WTC11 (cell line): Measurements from ENCODE around the gene CEP135. TPM values are rescaled to one million over a fixed set of nuclear protein-coding genes. Genes with fewer than 3 reads are reported as not detected.

Experiments
- ATAC-seq: fragments of 200-7000 bp; cut with Tn5 transposase; 2 replicates; pipeline ENCODE4 v1.10.0; 2021; ENCODE audit warnings: mild to moderate bottlenecking, moderate library complexity
- CTCF ChIA-PET: fragments of 300-600 bp; sonication (Branson Sonifier 250); formaldehyde crosslinking; loops from one replicate; lab custom pipeline; 2021; ENCODE audit warnings: antibody characterized with exemption; lab: Charles Lee
- POLR2A ChIA-PET: fragments of 350-600 bp; sonication (Branson Sonifier 250); formaldehyde crosslinking; loops from one replicate; lab custom pipeline; 2021; ENCODE audit warnings: antibody characterized with exemption; lab: Charles Lee
- DNase-seq: peaks from one replicate; pipeline ENCODE4 v3.0.0; 2021; ENCODE audit warnings: low spot score
- H3K27ac Mint-ChIP-seq: 2 replicates; pipeline ENCODE4 v1.8.0; 2021; ENCODE audit warnings: mixed read lengths
- H3K27me3 Mint-ChIP-seq: 2 replicates; pipeline ENCODE4 v1.8.0; 2021; ENCODE audit warnings: low read depth, mild to moderate bottlenecking, moderate library complexity, mixed read lengths
- H3K36me3 Mint-ChIP-seq: 2 replicates; pipeline ENCODE4 v1.8.0; 2021; ENCODE audit warnings: mixed read lengths
- H3K4me1 Mint-ChIP-seq: 2 replicates; pipeline ENCODE4 v1.8.0; 2022; ENCODE audit warnings: mixed read lengths
- H3K4me3 Mint-ChIP-seq: 2 replicates; pipeline ENCODE4 v1.8.0; 2021; ENCODE audit warnings: mild to moderate bottlenecking, moderate library complexity, mixed read lengths
- H3K9me3 Mint-ChIP-seq: 2 replicates; pipeline ENCODE4 v1.8.0; 2021; ENCODE audit warnings: mixed read lengths
- HMGA2 ChIP-seq: fragments of 250-450 bp; sonication (Bioruptor Pico); IDR thresholded peaks from 2 replicates; pipeline ENCODE4 v1.4.0; 2021; ENCODE audit warnings: mild to moderate bottlenecking, moderate library complexity
- IRF2 ChIP-seq: sonication (generic); formaldehyde crosslinking; IDR thresholded peaks from 2 replicates; pipeline ENCODE4 v1.8.0; 2022; ENCODE audit warnings: low read depth, missing genetic modification reagents, borderline replicate concordance
- MYBL2 ChIP-seq: sonication (generic); formaldehyde crosslinking; IDR thresholded peaks from 2 replicates; pipeline ENCODE4 v1.8.1; 2023; ENCODE audit warnings: mild to moderate bottlenecking, moderate library complexity, missing genetic modification reagents
- NFATC4 ChIP-seq: fragments of 250-450 bp; sonication (Bioruptor Pico); IDR thresholded peaks from 2 replicates; pipeline ENCODE4 v1.9.0; 2021; ENCODE audit warnings: mild to moderate bottlenecking
- NFE2L1 ChIP-seq: sonication (generic); formaldehyde crosslinking; IDR thresholded peaks from 2 replicates; pipeline ENCODE4 v1.8.1; 2023; ENCODE audit warnings: missing genetic modification reagents
- NR2C2 ChIP-seq: sonication (generic); formaldehyde crosslinking; IDR thresholded peaks from 2 replicates; pipeline ENCODE4 v1.8.0; 2022; ENCODE audit warnings: mild to moderate bottlenecking, missing genetic modification reagents
- OVOL2 ChIP-seq: fragments of 250-450 bp; sonication (Bioruptor Pico); IDR thresholded peaks from 2 replicates; pipeline ENCODE4 v1.9.0; 2021; ENCODE audit warnings: mild to moderate bottlenecking, borderline replicate concordance
- PRRX2 ChIP-seq: fragments of 250-450 bp; sonication (Bioruptor Pico); IDR thresholded peaks from 2 replicates; pipeline ENCODE4 v1.8.0; 2021; ENCODE audit warnings: mild to moderate bottlenecking
- SMAD4 ChIP-seq: sonication (generic); formaldehyde crosslinking; IDR thresholded peaks from 2 replicates; pipeline ENCODE4 v1.8.0; 2022; ENCODE audit warnings: mild to moderate bottlenecking, missing genetic modification reagents
- TEAD1 ChIP-seq: sonication (generic); formaldehyde crosslinking; IDR thresholded peaks from 2 replicates; pipeline ENCODE4 v1.8.0; 2022; ENCODE audit warnings: mild to moderate bottlenecking, missing genetic modification reagents
- TEAD4 ChIP-seq: sonication (generic); formaldehyde crosslinking; IDR thresholded peaks from 2 replicates; pipeline ENCODE4 v1.8.0; 2022; ENCODE audit warnings: mild to moderate bottlenecking, missing genetic modification reagents
- ZNF121 ChIP-seq: sonication (generic); formaldehyde crosslinking; IDR thresholded peaks from 2 replicates; pipeline ENCODE4 v1.8.0; 2023; ENCODE audit warnings: missing genetic modification reagents
- ZNF138 ChIP-seq: sonication (generic); formaldehyde crosslinking; conservative IDR thresholded peaks from 2 replicates; pipeline ENCODE4 v1.8.1; 2022; ENCODE audit warnings: mild to moderate bottlenecking, moderate library complexity, missing genetic modification reagents
- ZNF232 ChIP-seq: sonication (generic); formaldehyde crosslinking; IDR thresholded peaks from 2 replicates; pipeline ENCODE4 v1.8.0; 2022; ENCODE audit warnings: mild to moderate bottlenecking, missing genetic modification reagents
- total RNA-seq: library from RNA; stranded (reverse); gene quantifications from 3 replicates; pipeline ENCODE4 v1.2.3, GENCODE V29; 2021
- TF ChIP-seq, protein P1 (sequence below): sonication (generic); formaldehyde crosslinking; IDR thresholded peaks from 2 replicates; pipeline ENCODE4 v1.8.1; 2023; ENCODE audit warnings: mild to moderate bottlenecking, missing genetic modification reagents, moderate library complexity
- TF ChIP-seq, protein P2 (sequence below): fragments of 250-450 bp; sonication (Bioruptor Pico); conservative IDR thresholded peaks from 2 replicates; pipeline ENCODE4 v1.9.0; 2021; ENCODE audit warnings: mild to moderate bottlenecking
- TF ChIP-seq, protein P3 (sequence below): fragments of 250-450 bp; sonication (Bioruptor Pico); IDR thresholded peaks from 2 replicates; pipeline ENCODE4 v1.9.0; 2021; ENCODE audit warnings: moderate library complexity, mild to moderate bottlenecking, inconsistent platforms, borderline replicate concordance
- TF ChIP-seq, protein P4 (sequence below): sonication (generic); formaldehyde crosslinking; conservative IDR thresholded peaks from 2 replicates; pipeline ENCODE4 v1.8.1; 2022; ENCODE audit warnings: mild to moderate bottlenecking, missing genetic modification reagents
- TF ChIP-seq, protein P5 (sequence below): sonication (generic); formaldehyde crosslinking; IDR thresholded peaks from 2 replicates; pipeline ENCODE4 v1.8.1; 2022; ENCODE audit warnings: mild to moderate bottlenecking, moderate library complexity, missing genetic modification reagents
- TF ChIP-seq, protein P6 (sequence below): sonication (generic); formaldehyde crosslinking; IDR thresholded peaks from 2 replicates; pipeline ENCODE4 v1.8.0; 2023; ENCODE audit warnings: mild to moderate bottlenecking, missing genetic modification reagents
- TF ChIP-seq, protein P7 (sequence below): sonication (generic); formaldehyde crosslinking; IDR thresholded peaks from 2 replicates; pipeline ENCODE4 v1.8.0; 2023; ENCODE audit warnings: missing genetic modification reagents
- TF ChIP-seq, protein P8 (sequence below): sonication (generic); formaldehyde crosslinking; IDR thresholded peaks from 2 replicates; pipeline ENCODE4 v1.8.1; 2023; ENCODE audit warnings: mild to moderate bottlenecking, missing genetic modification reagents, borderline replicate concordance

CEP135 gene
- total RNA-seq, 1 experiment from 2014 or later: 13.6 TPM

DNA sequence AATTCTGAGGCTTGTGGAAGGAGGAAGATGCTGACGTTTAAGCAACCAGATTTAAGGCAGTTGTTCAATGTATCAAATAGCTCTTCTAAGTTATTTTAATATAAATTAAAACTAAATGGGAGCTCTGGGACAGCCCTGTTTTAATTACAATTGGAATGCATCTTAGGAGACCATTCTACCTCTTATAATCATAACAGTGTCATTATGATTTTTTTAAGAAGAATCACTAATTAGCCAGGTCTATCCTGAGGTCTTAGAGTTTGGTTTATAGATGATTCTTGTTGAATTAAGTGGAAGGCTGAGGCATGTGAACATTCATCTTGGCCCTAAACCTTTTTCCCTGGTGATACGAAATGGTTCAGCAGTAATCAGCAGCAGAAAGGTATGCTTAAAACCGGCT is 113.4 kb downstream of the CEP135 start:
- H3K9me3 Mint-ChIP-seq: peaks cover 11% of the 10 kb centered on the region
- peaks cover 22% of the 10 kb centered on the region for H3K4me1 Mint-ChIP-seq
- ATAC-seq: no peak
- H3K27ac Mint-ChIP-seq: no peak overlapping the region
- DNase-seq: no peak
- H3K36me3 Mint-ChIP-seq: no peaks in the 10 kb centered on the region
- POLR2A ChIA-PET: no interaction called here
- CTCF ChIA-PET: no interaction called here
- TF ChIP-seq, protein P1, sequence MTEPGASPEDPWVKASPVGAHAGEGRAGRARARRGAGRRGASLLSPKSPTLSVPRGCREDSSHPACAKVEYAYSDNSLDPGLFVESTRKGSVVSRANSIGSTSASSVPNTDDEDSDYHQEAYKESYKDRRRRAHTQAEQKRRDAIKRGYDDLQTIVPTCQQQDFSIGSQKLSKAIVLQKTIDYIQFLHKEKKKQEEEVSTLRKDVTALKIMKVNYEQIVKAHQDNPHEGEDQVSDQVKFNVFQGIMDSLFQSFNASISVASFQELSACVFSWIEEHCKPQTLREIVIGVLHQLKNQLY (CRISPR knock-in tag): no peak
- TF ChIP-seq ZNF121 (CRISPR knock-in tag) (no peak), IRF2 (CRISPR knock-in tag) (no peak), TEAD1 (no peak), ZNF138 (CRISPR knock-in tag) (no peak), NR2C2 (CRISPR knock-in tag) (no peak), PRRX2 (CRISPR knock-in tag) (no peak), NFATC4 (CRISPR knock-in tag) (no peak), NFE2L1 (CRISPR knock-in tag) (no peak), SMAD4 (no peak)
- TF ChIP-seq, protein P2, sequence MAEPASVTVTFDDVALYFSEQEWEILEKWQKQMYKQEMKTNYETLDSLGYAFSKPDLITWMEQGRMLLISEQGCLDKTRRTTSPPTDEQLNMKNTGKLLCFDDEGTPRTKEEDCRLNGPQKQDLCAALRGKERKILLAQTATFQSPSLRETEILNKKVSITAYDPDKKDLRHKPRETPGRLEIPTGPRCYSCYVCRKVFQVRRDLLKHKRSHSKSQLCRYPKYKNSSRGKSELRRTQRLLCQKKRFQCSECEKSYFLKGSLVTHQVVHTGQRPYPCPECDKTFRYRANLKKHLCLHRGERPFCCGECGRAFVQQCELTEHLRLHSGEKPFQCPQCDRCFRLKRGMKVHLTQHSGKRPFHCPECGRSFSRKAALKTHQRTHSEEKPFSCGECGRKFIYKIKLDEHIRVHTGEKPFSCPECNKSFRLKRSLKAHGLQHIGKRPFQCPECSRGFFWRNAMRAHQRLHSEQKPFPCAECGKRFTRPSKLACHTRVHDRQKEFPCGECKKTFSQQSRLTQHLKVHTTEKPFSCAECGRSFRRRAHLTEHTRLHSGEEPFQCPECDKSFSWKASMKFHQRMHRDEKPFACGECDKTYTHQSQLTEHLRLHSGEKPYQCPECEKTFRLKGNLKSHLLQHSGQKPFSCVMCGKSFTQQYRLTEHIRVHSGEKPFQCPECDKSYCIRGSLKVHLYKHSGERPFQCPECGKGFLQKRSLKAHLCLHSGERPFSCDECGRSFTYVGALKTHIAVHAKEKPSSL (CRISPR knock-in tag): no peak
- TF ChIP-seq, protein P3, sequence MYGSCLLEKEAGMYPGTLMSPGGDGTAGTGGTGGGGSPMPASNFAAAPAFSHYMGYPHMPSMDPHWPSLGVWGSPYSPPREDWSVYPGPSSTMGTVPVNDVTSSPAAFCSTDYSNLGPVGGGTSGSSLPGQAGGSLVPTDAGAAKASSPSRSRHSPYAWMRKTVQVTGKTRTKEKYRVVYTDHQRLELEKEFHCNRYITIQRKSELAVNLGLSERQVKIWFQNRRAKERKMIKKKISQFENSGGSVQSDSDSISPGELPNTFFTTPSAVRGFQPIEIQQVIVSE (CRISPR knock-in tag): no peak
- TF ChIP-seq, protein P4, sequence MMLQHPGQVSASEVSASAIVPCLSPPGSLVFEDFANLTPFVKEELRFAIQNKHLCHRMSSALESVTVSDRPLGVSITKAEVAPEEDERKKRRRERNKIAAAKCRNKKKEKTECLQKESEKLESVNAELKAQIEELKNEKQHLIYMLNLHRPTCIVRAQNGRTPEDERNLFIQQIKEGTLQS (CRISPR knock-in tag): no peak
- TF ChIP-seq, all 79 proteins: peak for 0
- H3K4me3 Mint-ChIP-seq: no peak overlapping the region
- no peaks in the 10 kb centered on the region for H3K27me3 Mint-ChIP-seq

DNA sequence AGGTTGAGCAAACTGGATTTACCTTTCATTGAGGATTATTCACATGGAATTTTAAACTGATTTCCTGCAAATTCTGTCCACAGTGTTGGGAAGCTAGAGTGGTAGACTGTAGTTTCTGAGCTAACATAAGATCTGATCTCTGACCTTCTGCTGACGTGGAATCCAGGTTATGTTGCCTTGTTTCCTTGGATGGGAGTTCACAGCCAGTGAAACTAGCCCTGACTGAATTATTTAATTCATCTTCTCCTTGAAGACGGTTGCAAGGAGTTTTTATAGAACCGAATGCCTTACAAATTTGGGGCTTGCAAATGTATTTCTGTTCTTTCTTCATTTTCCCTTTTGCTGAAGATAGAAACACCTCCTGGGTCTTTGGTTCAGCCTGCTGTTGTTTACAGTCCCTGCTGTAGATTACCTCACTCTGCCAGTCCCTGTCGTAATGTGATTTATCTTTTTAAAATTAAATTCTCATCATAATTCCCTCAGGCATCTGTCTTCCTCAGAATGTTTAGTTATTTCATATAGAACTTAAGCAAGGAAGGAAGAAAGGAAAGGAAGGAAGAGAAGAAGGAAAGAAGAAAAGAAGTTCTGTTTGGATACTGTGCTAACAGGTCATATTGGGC is 113.9 kb downstream of the CEP135 start:
- H3K4me3 Mint-ChIP-seq: no peak overlapping the region
- ChIA-PET POLR2A (no interaction called here), CTCF (no interaction called here)
- peaks cover 8% of the 10 kb centered on the region; the same call in 1 of the 2 replicates for H3K9me3 Mint-ChIP-seq
- H3K36me3 Mint-ChIP-seq: no peaks in the 10 kb centered on the region
- ATAC-seq: no peak
- DNase-seq: no peak
- no peaks in the 10 kb centered on the region for H3K27me3 Mint-ChIP-seq
- H3K4me1 Mint-ChIP-seq: peaks cover 20% of the 10 kb centered on the region
- no peak overlapping the region for H3K27ac Mint-ChIP-seq
- TF ChIP-seq ZNF232 (CRISPR knock-in tag) (no peak), MYBL2 (no peak), TEAD4 (no peak), HMGA2 (CRISPR knock-in tag) (no peak), OVOL2 (no peak)
- TF ChIP-seq, protein P5, sequence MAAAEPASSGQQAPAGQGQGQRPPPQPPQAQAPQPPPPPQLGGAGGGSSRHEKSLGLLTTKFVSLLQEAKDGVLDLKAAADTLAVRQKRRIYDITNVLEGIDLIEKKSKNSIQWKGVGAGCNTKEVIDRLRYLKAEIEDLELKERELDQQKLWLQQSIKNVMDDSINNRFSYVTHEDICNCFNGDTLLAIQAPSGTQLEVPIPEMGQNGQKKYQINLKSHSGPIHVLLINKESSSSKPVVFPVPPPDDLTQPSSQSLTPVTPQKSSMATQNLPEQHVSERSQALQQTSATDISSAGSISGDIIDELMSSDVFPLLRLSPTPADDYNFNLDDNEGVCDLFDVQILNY (CRISPR knock-in tag): no peak
- TF ChIP-seq, protein P6, sequence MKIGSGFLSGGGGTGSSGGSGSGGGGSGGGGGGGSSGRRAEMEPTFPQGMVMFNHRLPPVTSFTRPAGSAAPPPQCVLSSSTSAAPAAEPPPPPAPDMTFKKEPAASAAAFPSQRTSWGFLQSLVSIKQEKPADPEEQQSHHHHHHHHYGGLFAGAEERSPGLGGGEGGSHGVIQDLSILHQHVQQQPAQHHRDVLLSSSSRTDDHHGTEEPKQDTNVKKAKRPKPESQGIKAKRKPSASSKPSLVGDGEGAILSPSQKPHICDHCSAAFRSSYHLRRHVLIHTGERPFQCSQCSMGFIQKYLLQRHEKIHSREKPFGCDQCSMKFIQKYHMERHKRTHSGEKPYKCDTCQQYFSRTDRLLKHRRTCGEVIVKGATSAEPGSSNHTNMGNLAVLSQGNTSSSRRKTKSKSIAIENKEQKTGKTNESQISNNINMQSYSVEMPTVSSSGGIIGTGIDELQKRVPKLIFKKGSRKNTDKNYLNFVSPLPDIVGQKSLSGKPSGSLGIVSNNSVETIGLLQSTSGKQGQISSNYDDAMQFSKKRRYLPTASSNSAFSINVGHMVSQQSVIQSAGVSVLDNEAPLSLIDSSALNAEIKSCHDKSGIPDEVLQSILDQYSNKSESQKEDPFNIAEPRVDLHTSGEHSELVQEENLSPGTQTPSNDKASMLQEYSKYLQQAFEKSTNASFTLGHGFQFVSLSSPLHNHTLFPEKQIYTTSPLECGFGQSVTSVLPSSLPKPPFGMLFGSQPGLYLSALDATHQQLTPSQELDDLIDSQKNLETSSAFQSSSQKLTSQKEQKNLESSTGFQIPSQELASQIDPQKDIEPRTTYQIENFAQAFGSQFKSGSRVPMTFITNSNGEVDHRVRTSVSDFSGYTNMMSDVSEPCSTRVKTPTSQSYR (CRISPR knock-in tag): no peak
- TF ChIP-seq, protein P7, sequence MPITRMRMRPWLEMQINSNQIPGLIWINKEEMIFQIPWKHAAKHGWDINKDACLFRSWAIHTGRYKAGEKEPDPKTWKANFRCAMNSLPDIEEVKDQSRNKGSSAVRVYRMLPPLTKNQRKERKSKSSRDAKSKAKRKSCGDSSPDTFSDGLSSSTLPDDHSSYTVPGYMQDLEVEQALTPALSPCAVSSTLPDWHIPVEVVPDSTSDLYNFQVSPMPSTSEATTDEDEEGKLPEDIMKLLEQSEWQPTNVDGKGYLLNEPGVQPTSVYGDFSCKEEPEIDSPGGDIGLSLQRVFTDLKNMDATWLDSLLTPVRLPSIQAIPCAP (CRISPR knock-in tag): no peak
- TF ChIP-seq, protein P8, sequence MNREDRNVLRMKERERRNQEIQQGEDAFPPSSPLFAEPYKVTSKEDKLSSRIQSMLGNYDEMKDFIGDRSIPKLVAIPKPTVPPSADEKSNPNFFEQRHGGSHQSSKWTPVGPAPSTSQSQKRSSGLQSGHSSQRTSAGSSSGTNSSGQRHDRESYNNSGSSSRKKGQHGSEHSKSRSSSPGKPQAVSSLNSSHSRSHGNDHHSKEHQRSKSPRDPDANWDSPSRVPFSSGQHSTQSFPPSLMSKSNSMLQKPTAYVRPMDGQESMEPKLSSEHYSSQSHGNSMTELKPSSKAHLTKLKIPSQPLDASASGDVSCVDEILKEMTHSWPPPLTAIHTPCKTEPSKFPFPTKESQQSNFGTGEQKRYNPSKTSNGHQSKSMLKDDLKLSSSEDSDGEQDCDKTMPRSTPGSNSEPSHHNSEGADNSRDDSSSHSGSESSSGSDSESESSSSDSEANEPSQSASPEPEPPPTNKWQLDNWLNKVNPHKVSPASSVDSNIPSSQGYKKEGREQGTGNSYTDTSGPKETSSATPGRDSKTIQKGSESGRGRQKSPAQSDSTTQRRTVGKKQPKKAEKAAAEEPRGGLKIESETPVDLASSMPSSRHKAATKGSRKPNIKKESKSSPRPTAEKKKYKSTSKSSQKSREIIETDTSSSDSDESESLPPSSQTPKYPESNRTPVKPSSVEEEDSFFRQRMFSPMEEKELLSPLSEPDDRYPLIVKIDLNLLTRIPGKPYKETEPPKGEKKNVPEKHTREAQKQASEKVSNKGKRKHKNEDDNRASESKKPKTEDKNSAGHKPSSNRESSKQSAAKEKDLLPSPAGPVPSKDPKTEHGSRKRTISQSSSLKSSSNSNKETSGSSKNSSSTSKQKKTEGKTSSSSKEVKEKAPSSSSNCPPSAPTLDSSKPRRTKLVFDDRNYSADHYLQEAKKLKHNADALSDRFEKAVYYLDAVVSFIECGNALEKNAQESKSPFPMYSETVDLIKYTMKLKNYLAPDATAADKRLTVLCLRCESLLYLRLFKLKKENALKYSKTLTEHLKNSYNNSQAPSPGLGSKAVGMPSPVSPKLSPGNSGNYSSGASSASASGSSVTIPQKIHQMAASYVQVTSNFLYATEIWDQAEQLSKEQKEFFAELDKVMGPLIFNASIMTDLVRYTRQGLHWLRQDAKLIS (CRISPR knock-in tag): no peak
